Activated naive CD4-positive, alpha-beta T cell treated with Interleukin-2 at 50 U/mL for 16 hours (primary cell): Measurements from ENCODE around the gene CDKAL1.
"Not testable (repeated sequence)": the region's sequence is repeated elsewhere in the genome, so short reads cannot be mapped to it uniquely, and the experiment has no call there.

Source experiments
- DNase-seq: peaks from one replicate; pipeline ENCODE4 v3.0.0-alpha.2; 2020

CDKAL1 gene

DNA sequence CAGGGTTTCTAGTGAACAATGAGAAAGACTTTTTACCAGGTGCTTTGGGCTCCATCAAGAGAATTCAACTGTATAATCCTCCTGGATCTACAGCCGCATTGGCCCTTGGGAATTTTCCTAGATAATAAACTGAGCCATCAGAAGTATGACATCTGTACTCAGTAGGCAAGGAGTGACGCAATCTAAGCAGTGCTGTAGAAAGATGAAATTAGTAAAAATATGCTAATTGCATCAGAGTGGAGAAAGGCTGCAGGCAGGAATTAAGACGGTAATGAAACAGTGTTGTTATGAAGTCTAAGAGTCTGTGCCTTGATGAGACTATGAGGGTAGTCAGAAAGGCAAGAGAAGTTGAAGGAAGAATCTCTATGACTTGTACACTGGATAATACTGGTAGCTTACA is 551.4 kb downstream of the CDKAL1 start:
- no peak for DNase-seq

- DNase-seq, result no peak
Observed at GRCh38 chr6:21087188-21087587, 552.9 kb downstream of the CDKAL1 start.

GRCh38 chr6:21091411-21091810 is 557.2 kb downstream of the CDKAL1 start:
- no peak for DNase-seq

- DNase-seq, result not testable (repeated sequence)
Observed at GRCh38 chr6:21092231-21092772, 558.0 kb downstream of the CDKAL1 start.

DNA sequence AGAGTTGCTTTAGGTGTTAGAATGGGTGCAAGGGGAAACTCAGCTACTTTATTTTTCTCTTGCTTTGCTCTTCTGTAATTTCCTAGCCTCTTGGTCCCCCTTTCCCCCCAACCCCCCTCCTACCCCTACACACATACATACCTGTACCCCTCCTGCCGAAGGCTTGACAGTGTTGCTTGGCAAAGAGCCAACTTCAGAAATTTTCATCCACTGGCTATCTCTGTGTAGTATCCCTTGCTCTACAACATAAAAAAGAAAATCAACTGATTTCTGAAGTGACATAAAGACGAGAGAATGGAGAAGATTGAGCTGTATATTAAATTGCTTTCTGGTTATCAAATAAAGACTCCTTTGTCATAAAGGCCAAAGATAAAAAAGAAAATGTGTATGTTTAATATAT is 561.2 kb downstream of the CDKAL1 start:
- DNase-seq, result no peak

DNA sequence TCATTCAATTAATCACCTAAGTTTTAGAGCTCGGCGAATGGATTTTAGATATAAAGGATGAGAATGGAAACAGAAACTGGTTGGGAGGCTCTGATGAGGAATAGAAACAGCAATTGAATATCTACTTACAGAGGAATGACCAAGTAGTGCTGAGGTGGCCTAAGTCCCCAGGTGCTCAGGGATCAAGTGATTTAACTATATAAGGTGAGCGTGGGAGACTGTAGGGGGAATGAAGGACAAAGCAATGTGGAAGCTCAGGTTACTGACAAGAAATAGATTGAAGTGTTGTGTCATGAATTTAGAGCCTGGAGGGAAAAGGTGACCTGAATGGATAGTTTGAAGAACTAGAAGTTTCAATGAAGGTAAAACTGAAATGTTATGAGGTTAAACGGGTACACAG is 563.9 kb downstream of the CDKAL1 start:
- DNase-seq, result no peak

- DNase-seq, result no peak
Observed at GRCh38 chr6:21098744-21099143, 564.5 kb downstream of the CDKAL1 start.

DNA sequence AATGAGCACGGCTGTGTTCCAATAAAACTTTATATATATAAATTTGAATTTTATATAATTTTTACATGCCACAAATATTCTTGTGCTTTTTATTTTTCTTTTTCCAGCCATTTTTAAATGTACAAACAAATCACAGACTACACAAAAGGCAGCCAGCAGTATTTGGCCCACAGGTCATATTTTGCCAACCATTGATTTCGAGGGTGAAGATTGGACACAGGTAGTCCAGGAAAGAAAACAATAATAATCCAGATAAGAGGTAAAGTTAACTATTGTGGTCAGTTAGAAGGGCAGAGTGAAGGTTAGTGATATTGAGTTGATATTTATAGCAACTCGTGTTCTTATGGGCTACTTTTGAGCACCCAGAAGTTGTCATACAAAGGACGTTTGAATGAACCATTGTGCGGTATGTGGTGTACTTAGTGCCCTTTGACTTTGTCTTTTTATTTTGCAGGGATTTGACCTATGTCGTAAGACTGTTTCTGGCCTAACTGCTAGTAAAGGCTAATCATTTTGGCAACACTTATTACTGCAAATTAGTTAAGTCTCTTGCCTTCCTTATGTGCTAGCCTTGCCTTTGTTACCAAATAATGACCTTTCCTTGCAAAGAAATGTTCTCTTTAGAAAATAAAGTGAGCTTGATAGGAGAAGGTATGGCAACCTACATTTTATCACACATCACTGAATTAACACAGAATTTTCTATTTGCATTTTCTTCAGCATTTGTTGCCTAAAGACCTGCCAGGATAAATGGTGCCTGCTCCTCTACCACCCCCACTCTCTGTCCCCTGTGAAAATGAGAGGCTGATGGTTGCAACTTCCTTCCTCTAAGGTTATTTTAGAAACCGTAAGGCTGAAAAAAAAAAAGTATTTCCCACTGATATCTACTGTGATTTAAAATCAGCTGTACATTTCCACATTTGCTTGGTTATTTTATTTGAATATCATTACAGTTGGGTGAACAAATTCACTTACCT is 565.4 kb downstream of the CDKAL1 start:
- DNase-seq, result no peak

DNA sequence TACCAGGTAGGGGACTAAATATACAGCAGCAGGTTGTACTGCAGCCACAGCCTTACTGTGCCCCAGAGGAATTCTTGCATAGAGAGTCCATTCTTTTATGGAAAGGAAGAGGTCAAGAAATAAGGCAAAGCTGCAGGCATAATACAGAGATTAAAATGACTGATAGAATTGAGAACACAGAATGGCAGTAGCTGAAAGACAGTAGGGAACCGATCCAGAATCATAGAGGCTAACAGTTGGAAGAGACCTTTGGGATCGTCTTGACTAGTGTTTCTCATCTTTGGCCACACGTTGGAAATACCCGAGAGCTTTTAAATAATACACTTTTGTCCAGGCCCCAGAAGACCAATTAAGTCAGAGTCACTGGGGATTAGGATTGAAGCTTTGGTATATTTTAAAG is 566.7 kb downstream of the CDKAL1 start:
- DNase-seq, result no peak

DNA sequence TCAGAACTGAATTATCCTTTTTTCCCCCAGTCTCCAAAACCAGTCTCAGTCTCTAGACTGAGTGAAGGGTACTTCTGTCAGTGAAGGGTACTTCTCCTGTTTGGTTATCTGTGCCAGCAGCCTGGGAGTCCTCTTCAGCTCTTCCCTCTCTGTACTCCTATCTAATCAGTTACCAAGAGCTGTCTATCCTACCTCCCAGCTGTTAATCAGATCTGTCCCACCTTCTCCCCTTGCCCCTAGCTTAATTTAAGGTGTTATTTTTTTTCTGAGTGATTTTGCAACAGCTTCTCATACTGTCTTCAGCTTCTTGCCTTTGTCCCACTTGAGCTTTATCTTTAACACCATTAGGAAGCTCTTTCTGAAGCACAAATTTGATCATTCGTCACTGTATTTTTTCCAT is 567.4 kb downstream of the CDKAL1 start:
- no peak for DNase-seq

DNA sequence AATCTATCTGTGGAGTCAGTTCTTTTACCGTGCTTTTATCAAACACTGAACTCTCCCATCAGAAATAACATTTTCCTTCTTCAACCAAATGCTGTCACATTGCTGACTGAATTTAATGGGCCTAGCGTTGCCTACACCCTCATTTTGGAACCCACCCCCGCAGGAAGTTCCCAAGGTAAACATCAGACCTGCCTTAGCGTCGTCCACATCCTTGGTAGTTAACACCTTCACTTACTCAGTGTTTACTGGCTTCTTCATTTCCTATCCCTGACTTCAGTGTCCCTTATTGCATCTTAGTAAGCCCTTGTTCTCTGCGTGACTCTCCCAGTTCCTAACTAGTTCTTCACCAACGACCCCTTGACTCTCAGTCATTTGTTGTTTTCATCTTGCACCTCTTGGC is 567.9 kb downstream of the CDKAL1 start:
- no peak for DNase-seq

GRCh38 chr6:21102624-21103023 is 568.4 kb downstream of the CDKAL1 start:
- DNase-seq, result no peak

DNA sequence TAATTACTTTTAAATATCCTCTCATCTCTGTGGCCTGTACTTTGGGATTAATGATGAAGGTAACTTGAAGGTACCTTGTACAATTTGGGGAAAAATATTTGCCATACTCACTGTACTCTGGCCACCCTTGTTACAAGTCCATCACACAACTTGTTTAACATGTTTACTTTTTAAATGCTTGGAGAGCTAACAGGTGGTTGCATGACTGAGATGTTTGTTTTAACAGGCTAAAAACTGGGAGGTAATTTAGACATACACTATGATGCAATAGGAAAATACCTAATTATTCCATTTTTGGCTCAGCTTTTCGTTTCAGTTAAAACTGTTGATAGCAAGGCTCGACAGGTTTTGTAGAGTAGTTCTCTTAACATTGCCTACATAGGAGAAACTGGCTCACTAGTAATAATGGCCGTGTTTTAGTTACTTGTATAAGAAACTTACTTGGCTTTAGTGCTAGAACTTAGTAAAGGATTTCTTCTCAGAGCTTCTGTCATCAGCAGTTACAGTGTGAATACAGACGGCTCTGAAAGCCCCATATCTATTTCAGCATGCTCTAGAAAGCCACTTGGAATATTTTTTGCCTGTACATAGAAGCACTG is 569.5 kb downstream of the CDKAL1 start:
- DNase-seq, result no peak

- no peak for DNase-seq
Observed at GRCh38 chr6:21104288-21104687, 570.0 kb downstream of the CDKAL1 start.

- DNase-seq, result no peak
Observed at GRCh38 chr6:21107796-21108195, 573.5 kb downstream of the CDKAL1 start.

DNA sequence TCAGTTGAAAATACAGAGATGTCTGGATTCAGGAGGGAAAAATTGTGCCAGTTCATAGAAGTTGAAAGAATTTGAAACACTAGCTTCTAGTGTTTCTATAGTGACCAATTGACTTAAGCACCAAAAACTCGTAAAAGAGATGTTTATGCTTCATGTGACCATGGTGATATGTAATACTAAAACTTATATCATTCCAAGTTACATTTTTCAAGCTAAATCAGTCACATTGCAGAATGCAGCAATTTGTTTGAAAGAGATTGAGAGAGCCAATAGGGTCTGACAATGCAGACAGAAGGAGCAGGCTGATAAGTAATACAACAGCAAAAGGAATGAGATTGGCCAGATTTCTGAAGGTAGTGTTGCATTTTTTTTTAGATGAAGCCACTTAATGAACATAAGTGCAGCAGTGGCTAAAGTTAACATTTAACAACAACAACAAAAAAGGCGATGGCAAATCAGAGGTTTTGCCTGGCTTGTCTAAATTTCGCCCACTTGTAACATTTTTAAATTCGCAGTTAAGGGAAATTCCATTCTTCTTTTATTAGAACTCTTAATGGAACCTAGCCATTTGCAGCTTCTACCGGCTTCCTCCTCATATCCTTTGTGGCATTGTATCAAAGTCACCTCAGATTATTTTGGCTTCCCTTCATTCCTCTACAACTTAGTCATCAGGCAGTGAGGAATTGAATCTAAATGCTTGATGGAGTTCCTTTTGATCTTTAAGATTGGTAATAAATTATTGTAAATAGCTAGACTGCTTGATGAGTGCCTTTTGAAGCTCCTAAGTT is 575.3 kb downstream of the CDKAL1 start:
- no peak for DNase-seq

GRCh38 chr6:21110684-21111083 is 576.4 kb downstream of the CDKAL1 start:
- DNase-seq, result no peak

GRCh38 chr6:21111093-21111725 is 577.0 kb downstream of the CDKAL1 start:
- no peak for DNase-seq

DNA sequence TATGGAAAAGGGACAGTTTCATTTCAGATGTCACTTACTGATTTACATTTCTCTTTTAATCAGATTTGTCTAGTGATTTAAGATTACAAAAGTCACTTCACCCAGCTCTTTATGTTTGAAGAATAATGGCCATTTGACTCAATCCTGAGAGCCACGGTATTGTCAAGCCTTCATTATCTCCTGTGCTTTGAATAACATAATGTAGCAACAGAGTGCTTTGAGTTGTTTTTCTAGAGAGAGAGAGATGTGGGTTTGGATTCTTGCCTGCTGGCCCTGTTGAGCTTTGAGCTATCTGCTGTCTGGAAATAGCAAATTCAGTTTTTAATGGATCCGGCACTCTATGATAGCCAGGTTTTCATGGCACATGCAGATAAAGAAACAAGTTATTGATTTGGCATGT is 580.9 kb downstream of the CDKAL1 start:
- no peak for DNase-seq

GRCh38 chr6:21116736-21117135 is 582.5 kb downstream of the CDKAL1 start:
- DNase-seq, result no peak

DNA sequence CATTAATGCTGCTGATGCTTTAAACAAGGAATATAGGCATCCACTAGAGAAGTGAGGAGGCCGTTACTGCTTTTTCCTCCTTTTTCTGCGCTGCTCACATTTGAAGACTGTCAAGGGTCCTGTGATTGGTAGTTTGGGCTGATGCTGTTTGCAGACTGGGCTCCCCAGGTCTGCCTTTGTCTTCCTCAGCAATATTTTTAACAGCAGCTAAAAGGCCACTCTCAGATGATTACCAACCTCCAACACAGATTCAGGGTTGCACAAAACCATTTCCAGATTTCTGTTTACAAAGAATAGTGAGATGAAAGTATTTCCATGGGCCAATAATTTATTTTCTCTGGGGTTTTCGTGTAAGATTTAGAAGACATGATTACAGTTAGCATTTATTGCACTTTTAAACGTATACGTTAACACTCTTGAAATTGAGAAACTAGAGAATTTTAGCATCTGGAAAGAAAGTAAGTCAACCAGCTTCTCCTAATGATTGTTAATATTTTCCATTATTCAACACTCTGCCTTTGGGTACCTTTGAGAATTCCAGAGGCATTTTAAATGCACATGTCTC is 584.0 kb downstream of the CDKAL1 start:
- no peak for DNase-seq

GRCh38 chr6:21121636-21122136 is 587.4 kb downstream of the CDKAL1 start:
- DNase-seq, result no peak
